GM23338 (cell line): ENCODE data around the gene SCN1B. TPM values are rescaled to one million over a fixed set of nuclear protein-coding genes. Genes with fewer than 3 reads are reported as not detected.

ENCODE experiments used
- ATAC-seq: fragments of 200-7000 bp; cut with Tn5 transposase; 3 replicates; pipeline ENCODE4 v1.9.1; 2020
- DNase-seq: peaks from one replicate; pipeline ENCODE4 v3.0.0-alpha.2; 2015; ENCODE audit warnings: low spot score
- H2AFZ ChIP-seq: fragments of 200-600 bp; sonication (generic); 2 replicates; pipeline ENCODE4 v1.8.0; 2016; ENCODE audit warnings: antibody characterized with exemption, mild to moderate bottlenecking, moderate library complexity
- H3F3A ChIP-seq: fragments of 200-600 bp; sonication (generic); replicated peaks from 2 replicates; pipeline ENCODE4 v1.8.0; 2017; ENCODE audit warnings: antibody characterized with exemption, mixed run types, low read depth
- H3K27ac ChIP-seq: fragments of 200-600 bp; sonication (generic); 2 replicates; pipeline ENCODE4 v1.6.1; 2016; ENCODE audit warnings: low read depth
- H3K27me3 ChIP-seq: fragments of 200-600 bp; sonication (generic); 2 replicates; pipeline ENCODE4 v1.8.0; 2016; ENCODE audit warnings: mild to moderate bottlenecking, mixed run types, moderate library complexity; ENCODE audit not compliant: insufficient read depth
- H3K36me3 ChIP-seq: fragments of 200-600 bp; sonication (generic); 2 replicates; pipeline ENCODE4 v1.8.0; 2016; ENCODE audit warnings: mild to moderate bottlenecking; ENCODE audit not compliant: insufficient read depth
- H3K4me1 ChIP-seq: fragments of 200-600 bp; sonication (generic); 2 replicates; pipeline ENCODE4 v1.8.0; 2016; ENCODE audit warnings: mild to moderate bottlenecking, moderate library complexity; ENCODE audit not compliant: insufficient read depth
- H3K4me2 ChIP-seq: fragments of 200-600 bp; sonication (generic); 2 replicates; pipeline ENCODE4 v1.7.1; 2017; ENCODE audit warnings: mixed run types
- H3K4me3 ChIP-seq: fragments of 200-600 bp; sonication (generic); 2 replicates; pipeline ENCODE4 v1.6.1; 2016; ENCODE audit warnings: mixed run types
- H3K79me2 ChIP-seq: fragments of 200-600 bp; sonication (generic); replicated peaks from 2 replicates; pipeline ENCODE4 v1.8.0; 2017; ENCODE audit warnings: mild to moderate bottlenecking; ENCODE audit not compliant: insufficient read depth
- H3K9me2 ChIP-seq: fragments of 200-600 bp; sonication (generic); 2 replicates; pipeline ENCODE4 v1.8.0; 2017; ENCODE audit not compliant: insufficient read depth
- H4K20me1 ChIP-seq: fragments of 200-600 bp; sonication (generic); replicated peaks from 2 replicates; pipeline ENCODE4 v1.8.0; 2017; ENCODE audit warnings: mild to moderate bottlenecking; ENCODE audit not compliant: insufficient read depth
- H3K27ac Mint-ChIP-seq: 2 replicates; pipeline ENCODE4 v1.8.0; 2020; ENCODE audit warnings: inconsistent platforms, mild to moderate bottlenecking, moderate library complexity, mixed read lengths
- H3K27me3 Mint-ChIP-seq: 3 replicates; pipeline ENCODE4 v1.8.0; 2022; ENCODE audit warnings: low read depth, mild to moderate bottlenecking, moderate library complexity, mixed read lengths, inconsistent platforms; ENCODE audit not compliant: insufficient read depth, poor library complexity
- H3K36me3 Mint-ChIP-seq: 3 replicates; pipeline ENCODE4 v1.8.0; 2021; ENCODE audit warnings: low read depth, mild to moderate bottlenecking, inconsistent platforms, moderate library complexity, mixed read lengths
- H3K4me1 Mint-ChIP-seq: 3 replicates; pipeline ENCODE4 v1.8.0; 2020; ENCODE audit warnings: mild to moderate bottlenecking, inconsistent platforms, mixed read lengths
- H3K4me3 Mint-ChIP-seq: 3 replicates; pipeline ENCODE4 v1.8.0; 2021; ENCODE audit warnings: moderate library complexity, mild to moderate bottlenecking, inconsistent platforms, mixed read lengths
- H3K9me3 Mint-ChIP-seq: 3 replicates; pipeline ENCODE4 v1.8.0; 2020; ENCODE audit warnings: moderate library complexity, mild to moderate bottlenecking, inconsistent platforms, mixed read lengths
- CREB1 ChIP-seq: fragments of 250-450 bp; sonication (Bioruptor Pico); IDR thresholded peaks from 2 replicates; pipeline ENCODE4 v1.5.0; 2020; ENCODE audit warnings: low read depth, mild to moderate bottlenecking, moderate library complexity
- CTCF ChIP-seq, 2 experiments: fragments of 200-600 bp in 1 of 2; sonication (generic) in 1 of 2; conservative IDR thresholded peaks; 2 replicates each; pipeline versions ENCODE4 v1.5.1 to v1.6.1; 2016 to 2017; ENCODE audit warnings: antibody characterized with exemption in 2 of 2, low read depth in 2 of 2, mild to moderate bottlenecking in 2 of 2, moderate library complexity in 1 of 2
- EZH2phosphoT487 ChIP-seq: fragments of 200-600 bp; sonication (generic); IDR thresholded peaks from one replicate; pipeline ENCODE4 v1.8.1; 2018; ENCODE audit warnings: antibody characterized with exemption; ENCODE audit not compliant: unreplicated experiment
- POLR2AphosphoS5 ChIP-seq: IDR thresholded peaks from 2 replicates; pipeline ENCODE4 v1.6.1; 2016; ENCODE audit warnings: antibody characterized with exemption, low read depth
- REST ChIP-seq: IDR thresholded peaks from one replicate; pipeline ENCODE4 v1.6.1; 2018; ENCODE audit warnings: antibody characterized with exemption; ENCODE audit not compliant: unreplicated experiment
- STAT1 ChIP-seq: IDR thresholded peaks from one replicate; pipeline ENCODE4 v1.6.1; 2016; ENCODE audit warnings: antibody characterized with exemption; ENCODE audit not compliant: unreplicated experiment
- ZNF114 ChIP-seq: fragments of 250-450 bp; sonication (Bioruptor Pico); IDR thresholded peaks from 2 replicates; pipeline ENCODE4 v1.5.0; 2020; ENCODE audit warnings: mild to moderate bottlenecking, moderate library complexity
- ZNF331 ChIP-seq: fragments of 250-450 bp; sonication (Bioruptor Pico); IDR thresholded peaks from 2 replicates; pipeline ENCODE4 v1.5.0; 2020; ENCODE audit warnings: low read depth, mild to moderate bottlenecking, moderate library complexity
- polyA plus RNA-seq: library from polyadenylated mRNA; unstranded; fragments of >200 nt; fragmentation: Nextera tagmentation; extraction: Ambion mirVana; gene quantifications from 2 replicates; pipeline ENCODE4 v1.2.1, GENCODE V29; 2016
- total RNA-seq: library from RNA; depleted of rRNA; stranded (reverse); fragments of >200 nt; shearing (Covaris generic); gene quantifications from 2 replicates; pipeline ENCODE4 v1.2.3, GENCODE V29; 2014
- TF ChIP-seq, protein P1 (sequence below): fragments of 250-450 bp; sonication (Bioruptor Pico); IDR thresholded peaks from 2 replicates; pipeline ENCODE4 v1.5.0; 2020; ENCODE audit warnings: mild to moderate bottlenecking, moderate library complexity

SCN1B gene
- total and polyA plus RNA-seq, 2 experiments from 2014 or later = 1.7 to 4.8 TPM

- TF ChIP-seq REST (no peak), CTCF (conservative IDR thresholded peaks at IDR 0.05; ENCODE audit: low read depth in 2 of 2) (no peak), ZNF114 (CRISPR knock-in tag) (no peak), POLR2AphosphoS5 (no peak), ZNF331 (CRISPR knock-in tag) (no peak), STAT1 (no peak)
These were observed 12.8 kb downstream of the SCN1B start (continued) for GRCh38 chr19:35042954-35043604.

DNA sequence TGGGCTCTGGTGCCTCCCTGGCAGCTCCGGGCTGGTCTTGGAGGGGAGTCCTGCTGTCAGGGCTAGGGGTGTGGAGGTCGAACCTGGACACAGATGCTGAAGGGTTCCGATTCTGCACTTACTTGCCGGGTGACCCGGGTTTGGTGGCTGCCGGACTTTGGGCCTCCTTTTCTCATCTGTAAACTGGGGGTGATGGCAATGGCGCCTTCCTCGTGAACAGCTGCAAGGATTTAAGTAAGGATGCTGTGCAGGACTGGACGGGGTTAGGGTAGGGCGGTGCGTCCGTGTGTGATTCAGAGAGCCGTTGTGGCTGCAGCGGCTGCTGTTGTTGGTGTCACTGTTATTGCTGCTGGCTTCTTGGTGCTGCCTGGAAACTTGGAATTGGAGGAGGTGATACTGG is 13.6 kb downstream of the SCN1B start:
- H3K4me2 ChIP-seq = no peak overlapping the region
- H3K4me1 Mint-ChIP-seq = peaks cover 53% of the 10 kb centered on the region
- peaks cover 17% of the 10 kb centered on the region; the same call in 1 of the 2 replicates for H3K79me2 ChIP-seq
- H4K20me1 ChIP-seq = no peaks in the 10 kb centered on the region; the same call in 1 of the 2 replicates
- ATAC-seq = no peak
- H2AFZ ChIP-seq = no peak overlapping the region
- peaks cover 3% of the 10 kb centered on the region; the same call in 1 of the 3 replicates for H3K36me3 Mint-ChIP-seq
- H3K9me3 Mint-ChIP-seq = peaks cover 3% of the 10 kb centered on the region; the same call in 1 of the 3 replicates
- H3K27me3 ChIP-seq = no peaks in the 10 kb centered on the region
- no peak for DNase-seq
- no peak overlapping the region for H3K4me3 Mint-ChIP-seq
- H3K36me3 ChIP-seq = no peaks in the 10 kb centered on the region
- H3F3A ChIP-seq = 0 out of 2 replicates have a peak, but pooled peaks cover 4% of the 10 kb centered on the region
- no peak overlapping the region for H3K27ac Mint-ChIP-seq
- H3K27me3 Mint-ChIP-seq = peaks cover 15% of the 10 kb centered on the region
- H3K9me2 ChIP-seq = no peaks in the 10 kb centered on the region
- H3K4me1 ChIP-seq = peaks cover 44% of the 10 kb centered on the region
- H3K4me3 ChIP-seq = no peak overlapping the region
- H3K27ac ChIP-seq = no peak overlapping the region
- no peak for TF ChIP-seq STAT1
- no peak for TF ChIP-seq CREB1 (CRISPR knock-in tag)
- no peak for TF ChIP-seq ZNF331 (CRISPR knock-in tag)
- TF ChIP-seq REST = no peak
- no peak for TF ChIP-seq EZH2phosphoT487
- TF ChIP-seq, protein P1, sequence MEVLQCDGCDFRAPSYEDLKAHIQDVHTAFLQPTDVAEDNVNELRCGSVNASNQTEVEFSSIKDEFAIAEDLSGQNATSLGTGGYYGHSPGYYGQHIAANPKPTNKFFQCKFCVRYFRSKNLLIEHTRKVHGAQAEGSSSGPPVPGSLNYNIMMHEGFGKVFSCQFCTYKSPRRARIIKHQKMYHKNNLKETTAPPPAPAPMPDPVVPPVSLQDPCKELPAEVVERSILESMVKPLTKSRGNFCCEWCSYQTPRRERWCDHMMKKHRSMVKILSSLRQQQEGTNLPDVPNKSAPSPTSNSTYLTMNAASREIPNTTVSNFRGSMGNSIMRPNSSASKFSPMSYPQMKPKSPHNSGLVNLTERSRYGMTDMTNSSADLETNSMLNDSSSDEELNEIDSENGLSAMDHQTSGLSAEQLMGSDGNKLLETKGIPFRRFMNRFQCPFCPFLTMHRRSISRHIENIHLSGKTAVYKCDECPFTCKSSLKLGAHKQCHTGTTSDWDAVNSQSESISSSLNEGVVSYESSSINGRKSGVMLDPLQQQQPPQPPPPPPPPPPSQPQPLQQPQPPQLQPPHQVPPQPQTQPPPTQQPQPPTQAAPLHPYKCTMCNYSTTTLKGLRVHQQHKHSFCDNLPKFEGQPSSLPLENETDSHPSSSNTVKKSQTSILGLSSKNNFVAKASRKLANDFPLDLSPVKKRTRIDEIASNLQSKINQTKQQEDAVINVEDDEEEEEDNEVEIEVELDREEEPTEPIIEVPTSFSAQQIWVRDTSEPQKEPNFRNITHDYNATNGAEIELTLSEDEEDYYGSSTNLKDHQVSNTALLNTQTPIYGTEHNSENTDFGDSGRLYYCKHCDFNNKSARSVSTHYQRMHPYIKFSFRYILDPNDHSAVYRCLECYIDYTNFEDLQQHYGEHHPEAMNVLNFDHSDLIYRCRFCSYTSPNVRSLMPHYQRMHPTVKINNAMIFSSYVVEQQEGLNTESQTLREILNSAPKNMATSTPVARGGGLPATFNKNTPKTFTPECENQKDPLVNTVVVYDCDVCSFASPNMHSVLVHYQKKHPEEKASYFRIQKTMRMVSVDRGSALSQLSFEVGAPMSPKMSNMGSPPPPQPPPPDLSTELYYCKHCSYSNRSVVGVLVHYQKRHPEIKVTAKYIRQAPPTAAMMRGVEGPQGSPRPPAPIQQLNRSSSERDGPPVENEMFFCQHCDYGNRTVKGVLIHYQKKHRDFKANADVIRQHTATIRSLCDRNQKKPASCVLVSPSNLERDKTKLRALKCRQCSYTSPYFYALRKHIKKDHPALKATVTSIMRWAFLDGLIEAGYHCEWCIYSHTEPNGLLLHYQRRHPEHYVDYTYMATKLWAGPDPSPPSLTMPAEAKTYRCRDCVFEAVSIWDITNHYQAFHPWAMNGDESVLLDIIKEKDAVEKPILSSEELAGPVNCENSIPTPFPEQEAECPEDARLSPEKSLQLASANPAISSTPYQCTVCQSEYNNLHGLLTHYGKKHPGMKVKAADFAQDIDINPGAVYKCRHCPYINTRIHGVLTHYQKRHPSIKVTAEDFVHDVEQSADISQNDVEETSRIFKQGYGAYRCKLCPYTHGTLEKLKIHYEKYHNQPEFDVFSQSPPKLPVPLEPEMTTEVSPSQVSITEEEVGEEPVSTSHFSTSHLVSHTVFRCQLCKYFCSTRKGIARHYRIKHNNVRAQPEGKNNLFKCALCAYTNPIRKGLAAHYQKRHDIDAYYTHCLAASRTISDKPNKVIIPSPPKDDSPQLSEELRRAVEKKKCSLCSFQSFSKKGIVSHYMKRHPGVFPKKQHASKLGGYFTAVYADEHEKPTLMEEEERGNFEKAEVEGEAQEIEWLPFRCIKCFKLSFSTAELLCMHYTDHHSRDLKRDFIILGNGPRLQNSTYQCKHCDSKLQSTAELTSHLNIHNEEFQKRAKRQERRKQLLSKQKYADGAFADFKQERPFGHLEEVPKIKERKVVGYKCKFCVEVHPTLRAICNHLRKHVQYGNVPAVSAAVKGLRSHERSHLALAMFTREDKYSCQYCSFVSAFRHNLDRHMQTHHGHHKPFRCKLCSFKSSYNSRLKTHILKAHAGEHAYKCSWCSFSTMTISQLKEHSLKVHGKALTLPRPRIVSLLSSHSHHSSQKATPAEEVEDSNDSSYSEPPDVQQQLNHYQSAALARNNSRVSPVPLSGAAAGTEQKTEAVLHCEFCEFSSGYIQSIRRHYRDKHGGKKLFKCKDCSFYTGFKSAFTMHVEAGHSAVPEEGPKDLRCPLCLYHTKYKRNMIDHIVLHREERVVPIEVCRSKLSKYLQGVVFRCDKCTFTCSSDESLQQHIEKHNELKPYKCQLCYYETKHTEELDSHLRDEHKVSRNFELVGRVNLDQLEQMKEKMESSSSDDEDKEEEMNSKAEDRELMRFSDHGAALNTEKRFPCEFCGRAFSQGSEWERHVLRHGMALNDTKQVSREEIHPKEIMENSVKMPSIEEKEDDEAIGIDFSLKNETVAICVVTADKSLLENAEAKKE = no peak
